Breast epithelium (tissue), 4 donors: ENCODE measurements around the gene ANO5. TPM values are rescaled to one million over a fixed set of nuclear protein-coding genes. Genes with fewer than 3 reads are reported as not detected.
"Not testable (repeated sequence)": the region's sequence is repeated elsewhere in the genome, so short reads cannot be mapped to it uniquely, and the experiment has no call there.

Experiments used
- DNase-seq, 2 donors: peaks; one replicate each; pipeline ENCODE4 v3.0.0-alpha.2; 2019; ENCODE audit warnings: low spot score in 2 of 2
- H3K27ac ChIP-seq, 2 donors: fragments of 200-600 bp; sonication (generic) in 1 of 2; one replicate each; pipeline ENCODE4 v1.5.1; 2016 to 2019; ENCODE audit warnings: mild to moderate bottlenecking in 1 of 2
- H3K27me3 ChIP-seq, 2 donors: fragments of 200-600 bp; sonication (generic) in 1 of 2; one replicate each; pipeline versions ENCODE4 v1.5.1 to v1.6.0; 2017 to 2019; ENCODE audit warnings: control low read depth in 1 of 2, mild to moderate bottlenecking in 1 of 2
- H3K36me3 ChIP-seq: fragments of 200-600 bp; one replicate; pipeline ENCODE4 v1.5.1; 2019
- H3K4me1 ChIP-seq, 2 donors: fragments of 200-600 bp; sonication (generic); one replicate each; pipeline ENCODE4 v1.5.1; 2016 to 2019; ENCODE audit warnings: control low read depth in 1 of 2
- H3K4me3 ChIP-seq, 3 donors: fragments of 200-600 bp; sonication (generic); 1 replicate in 2 of 3; 2 replicates in 1 of 3; pipeline ENCODE4 v1.5.1; 2016 to 2019; ENCODE audit warnings: mild to moderate bottlenecking in 3 of 3, moderate library complexity in 2 of 3
- H3K9me3 ChIP-seq, 2 donors: fragments of 200-600 bp; sonication (generic) in 1 of 2; one replicate each; pipeline ENCODE4 v1.5.1; 2016 to 2019; ENCODE audit warnings: control low read depth in 1 of 2
- POLR2A ChIP-seq: fragments of 450-650 bp; IDR thresholded peaks from one replicate; pipeline ENCODE4 v1.6.1; 2016; ENCODE audit warnings: antibody characterized with exemption, mild to moderate bottlenecking, moderate library complexity
- POLR2AphosphoS5 ChIP-seq, 3 donors: sonication (generic); formaldehyde crosslinking; IDR thresholded peaks; one replicate each; pipeline ENCODE4 v1.6.1; 2017; ENCODE audit warnings: antibody characterized with exemption in 3 of 3
- intact Hi-C: fragments of 100-400 bp; cut with DNase I; formaldehyde crosslinking; loops from one replicate; pipeline ENCODE4 v1.15.1; 2023; ENCODE audit warnings: low total_unique reads
- total RNA-seq, 3 donors: library from RNA; depleted of rRNA; stranded (reverse); fragments of >200 nt; gene quantifications; one replicate each; pipeline ENCODE4 v1.1.0, GENCODE V29; 2016
- TF ChIP-seq, protein P1 (sequence below), 3 donors: fragments of 450-650 bp; IDR thresholded peaks; one replicate each; pipeline ENCODE4 v1.5.1; 2016 to 2017; ENCODE audit warnings: antibody characterized with exemption in 3 of 3, mild to moderate bottlenecking in 3 of 3, moderate library complexity in 3 of 3

The ANO5 gene
- total RNA-seq, 3 donors from 2014 or later: 3.3 to 4.2 (median 4.2) TPM

DNA sequence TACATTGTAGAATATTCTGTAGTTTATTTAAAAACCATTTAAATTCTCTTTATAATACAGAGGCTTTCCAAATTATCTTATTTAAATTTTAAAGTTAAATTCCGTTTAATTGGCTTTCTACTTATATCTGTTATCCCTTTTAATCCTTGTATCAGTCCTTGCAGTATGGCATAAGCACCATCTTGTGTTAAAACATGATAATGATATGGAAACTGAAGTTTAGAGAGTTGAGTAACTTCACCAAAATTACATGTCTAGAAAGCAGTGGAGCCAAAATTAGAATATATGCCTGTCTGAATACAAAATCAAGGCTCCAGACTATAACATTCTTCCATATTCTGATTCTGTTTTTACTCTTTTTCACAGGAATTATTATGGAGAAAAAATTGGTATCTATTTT lies 57.0 kb downstream of the ANO5 start:
- DNase-seq: no peak
- H3K4me3 ChIP-seq: no peak overlapping the region
- H3K27ac ChIP-seq: no peak overlapping the region
- TF ChIP-seq, protein P1, sequence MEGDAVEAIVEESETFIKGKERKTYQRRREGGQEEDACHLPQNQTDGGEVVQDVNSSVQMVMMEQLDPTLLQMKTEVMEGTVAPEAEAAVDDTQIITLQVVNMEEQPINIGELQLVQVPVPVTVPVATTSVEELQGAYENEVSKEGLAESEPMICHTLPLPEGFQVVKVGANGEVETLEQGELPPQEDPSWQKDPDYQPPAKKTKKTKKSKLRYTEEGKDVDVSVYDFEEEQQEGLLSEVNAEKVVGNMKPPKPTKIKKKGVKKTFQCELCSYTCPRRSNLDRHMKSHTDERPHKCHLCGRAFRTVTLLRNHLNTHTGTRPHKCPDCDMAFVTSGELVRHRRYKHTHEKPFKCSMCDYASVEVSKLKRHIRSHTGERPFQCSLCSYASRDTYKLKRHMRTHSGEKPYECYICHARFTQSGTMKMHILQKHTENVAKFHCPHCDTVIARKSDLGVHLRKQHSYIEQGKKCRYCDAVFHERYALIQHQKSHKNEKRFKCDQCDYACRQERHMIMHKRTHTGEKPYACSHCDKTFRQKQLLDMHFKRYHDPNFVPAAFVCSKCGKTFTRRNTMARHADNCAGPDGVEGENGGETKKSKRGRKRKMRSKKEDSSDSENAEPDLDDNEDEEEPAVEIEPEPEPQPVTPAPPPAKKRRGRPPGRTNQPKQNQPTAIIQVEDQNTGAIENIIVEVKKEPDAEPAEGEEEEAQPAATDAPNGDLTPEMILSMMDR (IDR thresholded peaks at IDR 0.05): no peak
- TF ChIP-seq POLR2AphosphoS5 (IDR thresholded peaks at IDR 0.05) (no peak), POLR2A (no peak)
- H3K9me3 ChIP-seq: no peaks in the 10 kb centered on the region
- H3K36me3 ChIP-seq: no peaks in the 10 kb centered on the region
- intact Hi-C loops: no loop called here
- no peaks in the 10 kb centered on the region for H3K27me3 ChIP-seq
- H3K4me1 ChIP-seq: no peaks in the 10 kb centered on the region

DNA sequence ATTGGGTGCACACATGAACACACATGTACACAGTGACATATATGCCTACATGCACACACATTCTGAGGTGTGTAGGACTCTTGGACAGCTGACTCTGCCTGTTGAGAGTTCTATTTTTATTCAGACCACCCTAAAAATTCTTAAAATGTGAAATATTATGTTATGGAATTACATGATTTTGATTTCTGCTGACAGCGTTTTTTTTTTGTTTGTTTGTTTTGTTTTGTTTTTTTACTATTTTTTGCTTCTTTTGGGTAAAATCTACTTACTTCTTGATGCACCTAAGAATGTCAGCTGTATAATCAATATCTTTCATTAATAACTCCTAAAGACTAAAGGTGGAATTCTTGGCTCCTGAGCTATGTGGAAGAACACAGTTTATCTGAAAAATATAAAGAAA lies 64.0 kb downstream of the ANO5 start:
- no peaks in the 10 kb centered on the region for H3K4me1 ChIP-seq
- TF ChIP-seq POLR2A (no peak), POLR2AphosphoS5 (IDR thresholded peaks at IDR 0.05) (no peak)
- TF ChIP-seq, protein P1 (IDR thresholded peaks at IDR 0.05): no peak
- H3K9me3 ChIP-seq: no peaks in the 10 kb centered on the region
- intact Hi-C loops: no loop called here
- no peak overlapping the region for H3K27ac ChIP-seq
- no peak for DNase-seq
- no peak overlapping the region for H3K4me3 ChIP-seq
- no peaks in the 10 kb centered on the region for H3K27me3 ChIP-seq
- H3K36me3 ChIP-seq: no peaks in the 10 kb centered on the region

GRCh38 chr11:22263613-22264012 lies 70.7 kb downstream of the ANO5 start:
- TF ChIP-seq POLR2AphosphoS5 (IDR thresholded peaks at IDR 0.05) (no peak), POLR2A (no peak)
- TF ChIP-seq, protein P1 (IDR thresholded peaks at IDR 0.05): no peak
- Histone ChIP-seq H3K27me3 (no peaks in the 10 kb centered on the region), H3K36me3 (no peaks in the 10 kb centered on the region), H3K4me1 (no peaks in the 10 kb centered on the region), H3K9me3 (no peaks in the 10 kb centered on the region), H3K4me3 (no peak overlapping the region), H3K27ac (no peak overlapping the region)
- DNase-seq: no peak
- intact Hi-C loops: no loop called here

DNA sequence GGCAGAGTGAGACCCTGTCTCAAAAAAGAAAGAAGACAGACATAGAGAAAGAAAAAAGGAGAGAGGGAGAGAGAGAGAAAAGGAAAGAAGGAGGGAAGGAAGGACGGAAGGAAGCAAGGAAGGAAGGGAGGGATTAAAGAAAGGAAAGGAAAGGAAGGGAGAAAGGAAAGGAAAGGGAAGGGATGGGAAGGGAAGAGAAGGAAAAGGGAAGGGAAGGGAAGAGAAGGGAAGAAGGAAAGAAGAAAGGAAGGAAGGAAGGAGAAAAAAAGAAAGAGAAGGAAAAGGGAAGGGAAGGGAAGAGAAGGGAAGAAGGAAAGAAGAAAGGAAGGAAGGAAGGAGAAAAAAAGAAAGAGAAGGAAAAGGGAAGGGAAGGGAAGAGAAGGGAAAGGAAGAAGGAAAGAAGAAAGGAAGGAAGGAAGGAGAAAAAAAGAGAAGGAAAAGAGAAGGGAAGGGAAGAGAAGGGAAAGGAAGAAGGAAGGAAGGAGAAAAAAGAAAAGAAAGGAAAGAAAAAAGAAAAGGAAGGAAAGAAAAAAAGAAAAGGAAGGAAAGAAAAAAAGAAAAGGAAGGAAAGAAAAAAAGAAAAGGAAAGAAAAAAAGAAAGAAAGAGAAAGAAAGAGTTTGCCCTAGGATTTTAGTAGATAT lies 76.2 kb downstream of the ANO5 start:
- H3K4me3 ChIP-seq, H3K27me3 ChIP-seq, H3K36me3 ChIP-seq, H3K4me1 ChIP-seq, H3K9me3 ChIP-seq, intact Hi-C loops, H3K27ac ChIP-seq, DNase-seq: not testable (repeated sequence)

DNA sequence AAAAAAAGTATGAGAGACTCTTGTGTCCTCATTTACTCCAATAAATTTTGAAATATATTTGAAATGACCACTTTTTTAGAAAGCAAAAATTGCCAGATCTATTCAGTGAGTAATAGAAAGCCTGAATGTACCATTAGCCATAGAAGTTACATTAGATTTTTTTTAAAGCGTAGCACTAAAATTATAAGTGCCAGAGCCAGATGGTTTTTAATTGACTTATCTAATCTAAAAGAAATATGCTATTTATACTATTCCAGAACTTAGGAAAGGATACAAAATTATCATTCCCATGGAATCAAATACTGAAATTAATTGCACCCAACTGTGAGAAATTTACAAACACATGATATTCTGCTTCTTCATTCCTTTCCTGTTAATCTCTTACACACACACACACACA lies 80.9 kb downstream of the ANO5 start:
- Histone ChIP-seq H3K4me3 (no peak overlapping the region), H3K36me3 (no peaks in the 10 kb centered on the region), H3K27me3 (no peaks in the 10 kb centered on the region), H3K4me1 (no peaks in the 10 kb centered on the region), H3K27ac (no peak overlapping the region), H3K9me3 (no peaks in the 10 kb centered on the region)
- no peak for DNase-seq
- intact Hi-C loops: no loop called here
- TF ChIP-seq, protein P1 (IDR thresholded peaks at IDR 0.05): no peak
- TF ChIP-seq POLR2A: no peak
- no peak for TF ChIP-seq POLR2AphosphoS5 (IDR thresholded peaks at IDR 0.05)

DNA sequence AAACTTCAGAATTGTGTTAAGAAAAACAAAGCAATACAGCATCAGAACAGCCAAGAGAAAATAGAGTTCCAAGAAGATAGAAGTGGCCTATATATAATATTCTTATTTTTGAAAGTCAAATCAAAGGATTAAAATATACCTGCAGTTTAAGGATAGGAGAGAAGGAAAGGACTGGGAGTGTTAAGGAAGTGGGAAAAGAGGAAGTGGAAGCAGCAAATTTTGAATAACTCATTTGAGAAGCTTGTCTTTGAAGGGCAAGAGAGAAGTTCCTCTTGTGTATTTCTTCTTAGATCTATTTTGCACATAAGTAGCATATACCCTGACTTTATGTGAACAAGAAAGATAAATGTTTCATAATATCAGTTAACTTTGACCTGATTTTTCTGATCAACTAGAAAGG lies 82.7 kb downstream of the ANO5 start:
- intact Hi-C loops: no loop called here
- no peaks in the 10 kb centered on the region for H3K27me3 ChIP-seq
- H3K36me3 ChIP-seq: no peaks in the 10 kb centered on the region
- no peaks in the 10 kb centered on the region for H3K4me1 ChIP-seq
- no peak for DNase-seq
- no peaks in the 10 kb centered on the region for H3K9me3 ChIP-seq
- H3K27ac ChIP-seq: no peak overlapping the region
- H3K4me3 ChIP-seq: no peak overlapping the region
- TF ChIP-seq POLR2A: no peak
- TF ChIP-seq POLR2AphosphoS5 (IDR thresholded peaks at IDR 0.05): no peak
- TF ChIP-seq, protein P1 (IDR thresholded peaks at IDR 0.05): no peak
